ENCODE results near the gene SIRPB1. TPM values are rescaled to one million over a fixed set of nuclear protein-coding genes. Genes with fewer than 3 reads are reported as not detected.
"Not testable (repeated sequence)": the region's sequence is repeated elsewhere in the genome, so short reads cannot be mapped to it uniquely, and the experiment has no call there.

SIRPB1 gene
- polyA plus RNA-seq, 1 donor (not counting 4 experiments of a cell fraction or from before 2014, with no cell fraction given) = not detected

DNA sequence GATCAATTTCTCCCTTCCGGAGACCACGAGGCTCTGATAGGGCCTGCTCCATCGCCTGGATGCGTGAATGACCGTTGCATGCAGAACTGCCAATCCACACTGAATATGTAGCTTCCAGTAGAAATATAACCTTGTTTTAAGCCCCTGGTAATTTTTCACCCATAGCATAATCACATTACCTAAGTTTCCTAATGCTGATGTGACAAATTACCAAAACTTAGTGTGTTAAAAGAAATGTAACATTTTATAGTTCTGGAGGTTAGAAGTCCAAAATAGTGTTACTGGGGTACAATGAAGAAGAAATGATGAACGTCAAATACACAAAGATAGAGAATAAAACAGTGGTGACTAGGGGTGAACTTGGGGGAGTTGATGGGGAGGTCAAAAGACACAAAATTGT is 40.3 kb downstream of the SIRPB1 start:
- Histone ChIP-seq H3K27ac (ENCODE audit: control insufficient read depth, insufficient read depth, low read length) (no peak overlapping the region), H3K9ac (ENCODE audit: control insufficient read depth, extremely low read depth, insufficient read depth, low read length) (no peak overlapping the region), H3K9me3 (ENCODE audit: control insufficient read depth, low read depth, low read length) (no peaks in the 10 kb centered on the region), H4K20me1 (ENCODE audit: control insufficient read depth, extremely low read depth, insufficient read depth, low read length) (no peaks in the 10 kb centered on the region), H3K4me2 (ENCODE audit: control insufficient read depth, extremely low read depth, insufficient read depth, low read depth, low read length) (no peak overlapping the region), H3K79me2 (ENCODE audit: control insufficient read depth, insufficient read depth, low read length) (no peaks in the 10 kb centered on the region), H3K4me3 (ENCODE audit: control insufficient read depth in 2 of 3, extremely low read depth in 1 of 3, insufficient read depth in 2 of 3, low read depth in 1 of 3, low read length in 3 of 3) (no peak overlapping the region), H2AFZ (ENCODE audit: control insufficient read depth, low read length) (no peak overlapping the region), H3K4me1 (ENCODE audit: control insufficient read depth, extremely low read depth, insufficient read depth, low read length) (peaks cover 6% of the 10 kb centered on the region), H3K9me1 (ENCODE audit: control insufficient read depth, extremely low read depth, insufficient read depth, low read length) (no peaks in the 10 kb centered on the region), H3K27me3 (ENCODE audit: control insufficient read depth, extremely low read depth, insufficient read depth, low read length) (no peaks in the 10 kb centered on the region), H3K36me3 (ENCODE audit: control insufficient read depth in 2 of 2, extremely low read depth in 1 of 2, insufficient read depth in 2 of 2, low read length in 2 of 2) (no peaks in the 10 kb centered on the region)
- no peak for FAIRE-seq
- dilution Hi-C loops (cut with MboI; ENCODE audit: extremely low pct_ligation_motif_present, low sequenced_read_pairs) = no loop called here
- TF ChIP-seq, protein P1, sequence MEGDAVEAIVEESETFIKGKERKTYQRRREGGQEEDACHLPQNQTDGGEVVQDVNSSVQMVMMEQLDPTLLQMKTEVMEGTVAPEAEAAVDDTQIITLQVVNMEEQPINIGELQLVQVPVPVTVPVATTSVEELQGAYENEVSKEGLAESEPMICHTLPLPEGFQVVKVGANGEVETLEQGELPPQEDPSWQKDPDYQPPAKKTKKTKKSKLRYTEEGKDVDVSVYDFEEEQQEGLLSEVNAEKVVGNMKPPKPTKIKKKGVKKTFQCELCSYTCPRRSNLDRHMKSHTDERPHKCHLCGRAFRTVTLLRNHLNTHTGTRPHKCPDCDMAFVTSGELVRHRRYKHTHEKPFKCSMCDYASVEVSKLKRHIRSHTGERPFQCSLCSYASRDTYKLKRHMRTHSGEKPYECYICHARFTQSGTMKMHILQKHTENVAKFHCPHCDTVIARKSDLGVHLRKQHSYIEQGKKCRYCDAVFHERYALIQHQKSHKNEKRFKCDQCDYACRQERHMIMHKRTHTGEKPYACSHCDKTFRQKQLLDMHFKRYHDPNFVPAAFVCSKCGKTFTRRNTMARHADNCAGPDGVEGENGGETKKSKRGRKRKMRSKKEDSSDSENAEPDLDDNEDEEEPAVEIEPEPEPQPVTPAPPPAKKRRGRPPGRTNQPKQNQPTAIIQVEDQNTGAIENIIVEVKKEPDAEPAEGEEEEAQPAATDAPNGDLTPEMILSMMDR (optimal IDR thresholded peaks at IDR 0.05 in 1 of 3, IDR thresholded peaks at IDR 0.05 in 1 of 3, conservative IDR thresholded peaks at IDR 0.05 in 1 of 3; ENCODE audit: extremely low read depth in 1 of 3, insufficient read depth in 2 of 3, low read length in 3 of 3) = no peak
- TF ChIP-seq EZH2 (IDR thresholded peaks at IDR 0.05; ENCODE audit: low read length) = no peak
- DNase-seq (ENCODE audit: low read depth, low spot score) = no peak

DNA sequence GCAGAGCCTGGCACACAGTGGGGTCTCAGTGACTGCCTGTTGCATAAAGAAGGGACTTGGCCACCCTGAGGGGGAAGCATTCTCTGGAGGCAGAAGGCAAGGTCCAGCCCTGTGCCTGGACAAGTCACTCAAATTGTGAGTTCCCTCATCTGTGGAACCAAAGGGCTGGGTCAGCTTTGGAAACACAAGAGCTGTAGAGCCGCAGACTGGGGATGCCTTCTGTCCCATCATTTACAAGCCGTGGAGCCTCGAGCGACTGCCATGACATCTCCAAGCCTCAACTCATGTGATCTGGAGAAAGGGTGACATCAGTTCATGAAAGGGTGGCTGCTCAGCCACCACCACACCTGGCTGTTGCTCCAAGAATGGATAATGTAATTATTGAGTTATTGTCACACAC is 41.9 kb downstream of the SIRPB1 start:
- no peak overlapping the region for H3K9ac ChIP-seq (ENCODE audit: control insufficient read depth, extremely low read depth, insufficient read depth, low read length)
- H3K9me3 ChIP-seq (ENCODE audit: control insufficient read depth, low read depth, low read length) = no peaks in the 10 kb centered on the region
- H3K27me3 ChIP-seq (ENCODE audit: control insufficient read depth, extremely low read depth, insufficient read depth, low read length) = no peaks in the 10 kb centered on the region
- H3K9me1 ChIP-seq (ENCODE audit: control insufficient read depth, extremely low read depth, insufficient read depth, low read length) = no peaks in the 10 kb centered on the region
- H4K20me1 ChIP-seq (ENCODE audit: control insufficient read depth, extremely low read depth, insufficient read depth, low read length) = no peaks in the 10 kb centered on the region
- DNase-seq (ENCODE audit: low read depth, low spot score) (no peak), FAIRE-seq (no peak)
- no peak overlapping the region for H3K27ac ChIP-seq (ENCODE audit: control insufficient read depth, insufficient read depth, low read length)
- TF ChIP-seq, protein P1 (optimal IDR thresholded peaks at IDR 0.05 in 1 of 3, IDR thresholded peaks at IDR 0.05 in 1 of 3, conservative IDR thresholded peaks at IDR 0.05 in 1 of 3; ENCODE audit: extremely low read depth in 1 of 3, insufficient read depth in 2 of 3, low read length in 3 of 3) = no peak
- TF ChIP-seq EZH2 (IDR thresholded peaks at IDR 0.05; ENCODE audit: low read length) = no peak
- dilution Hi-C loops (cut with MboI; ENCODE audit: extremely low pct_ligation_motif_present, low sequenced_read_pairs) = no loop called here
- H3K4me3 ChIP-seq (ENCODE audit: control insufficient read depth in 2 of 3, extremely low read depth in 1 of 3, insufficient read depth in 2 of 3, low read depth in 1 of 3, low read length in 3 of 3) = no peak overlapping the region
- H3K4me2 ChIP-seq (ENCODE audit: control insufficient read depth, extremely low read depth, insufficient read depth, low read depth, low read length) = no peak overlapping the region
- H3K4me1 ChIP-seq (ENCODE audit: control insufficient read depth, extremely low read depth, insufficient read depth, low read length) = peaks cover 6% of the 10 kb centered on the region
- no peaks in the 10 kb centered on the region for H3K79me2 ChIP-seq (ENCODE audit: control insufficient read depth, insufficient read depth, low read length)
- H2AFZ ChIP-seq (ENCODE audit: control insufficient read depth, low read length) = no peak overlapping the region
- no peaks in the 10 kb centered on the region for H3K36me3 ChIP-seq (ENCODE audit: control insufficient read depth in 2 of 2, extremely low read depth in 1 of 2, insufficient read depth in 2 of 2, low read length in 2 of 2)

DNA sequence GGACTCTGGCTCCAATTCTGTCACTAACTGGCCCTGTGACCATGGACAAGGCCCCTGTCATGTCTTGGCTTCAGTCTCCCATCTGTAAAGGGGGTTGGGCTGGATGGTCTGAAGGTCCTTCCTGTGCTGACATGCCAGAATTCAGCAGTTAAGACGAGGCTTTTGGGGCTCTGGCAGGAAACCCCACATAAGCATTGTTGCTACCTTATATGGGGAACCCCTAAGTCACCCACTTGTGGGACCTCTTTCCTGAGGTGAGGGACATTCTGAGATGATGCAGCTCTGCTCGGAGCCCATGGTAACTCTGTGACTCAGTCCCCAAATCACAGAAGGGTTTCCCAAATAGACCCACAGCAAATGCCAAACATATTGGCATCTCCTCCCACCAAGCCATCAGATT is 42.5 kb downstream of the SIRPB1 start:
- H3K27me3 ChIP-seq (ENCODE audit: control insufficient read depth, extremely low read depth, insufficient read depth, low read length); H3K4me1 ChIP-seq (ENCODE audit: control insufficient read depth, extremely low read depth, insufficient read depth, low read length); H2AFZ ChIP-seq (ENCODE audit: control insufficient read depth, low read length); dilution Hi-C loops (cut with MboI; ENCODE audit: extremely low pct_ligation_motif_present, low sequenced_read_pairs); H3K9me3 ChIP-seq (ENCODE audit: control insufficient read depth, low read depth, low read length); H3K36me3 ChIP-seq (ENCODE audit: control insufficient read depth in 2 of 2, extremely low read depth in 1 of 2, insufficient read depth in 2 of 2, low read length in 2 of 2); DNase-seq (ENCODE audit: low read depth, low spot score); H4K20me1 ChIP-seq (ENCODE audit: control insufficient read depth, extremely low read depth, insufficient read depth, low read length); H3K4me2 ChIP-seq (ENCODE audit: control insufficient read depth, extremely low read depth, insufficient read depth, low read depth, low read length); H3K4me3 ChIP-seq (ENCODE audit: control insufficient read depth in 2 of 3, extremely low read depth in 1 of 3, insufficient read depth in 2 of 3, low read depth in 1 of 3, low read length in 3 of 3); FAIRE-seq; H3K27ac ChIP-seq (ENCODE audit: control insufficient read depth, insufficient read depth, low read length); H3K9ac ChIP-seq (ENCODE audit: control insufficient read depth, extremely low read depth, insufficient read depth, low read length); H3K79me2 ChIP-seq (ENCODE audit: control insufficient read depth, insufficient read depth, low read length); H3K9me1 ChIP-seq (ENCODE audit: control insufficient read depth, extremely low read depth, insufficient read depth, low read length): not testable (repeated sequence)

All from keratinocyte (primary cell).